NCI-H146 (cell line): ENCODE data around the gene EYA3.
"Not testable (repeated sequence)": the region's sequence is repeated elsewhere in the genome, so short reads cannot be mapped to it uniquely, and the experiment has no call there.

Experiments used
- DNase-seq: peaks from one replicate; lab custom pipeline; 2025; lab: John Stamatoyannopoulos, UW

Gene EYA3

DNA sequence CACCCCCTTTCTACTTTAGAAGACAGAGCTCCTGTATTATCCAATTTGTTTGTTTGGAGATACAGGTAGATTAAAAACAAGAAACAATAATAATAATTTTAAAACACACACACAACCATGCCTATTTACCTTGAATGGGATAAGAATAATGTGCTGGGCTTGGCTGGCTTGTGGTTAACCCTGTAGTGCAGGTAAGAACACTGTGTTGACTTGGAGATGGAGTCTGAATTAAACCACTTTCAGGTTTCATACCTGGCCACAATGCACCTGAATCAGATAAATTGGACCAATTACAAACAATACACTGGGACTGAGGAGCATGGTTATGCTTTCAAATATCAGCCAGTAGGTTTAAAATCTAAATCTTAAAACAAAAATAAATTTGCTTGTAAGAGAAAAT lies 60.8 kb downstream of the EYA3 start:
- no peak for DNase-seq

DNA sequence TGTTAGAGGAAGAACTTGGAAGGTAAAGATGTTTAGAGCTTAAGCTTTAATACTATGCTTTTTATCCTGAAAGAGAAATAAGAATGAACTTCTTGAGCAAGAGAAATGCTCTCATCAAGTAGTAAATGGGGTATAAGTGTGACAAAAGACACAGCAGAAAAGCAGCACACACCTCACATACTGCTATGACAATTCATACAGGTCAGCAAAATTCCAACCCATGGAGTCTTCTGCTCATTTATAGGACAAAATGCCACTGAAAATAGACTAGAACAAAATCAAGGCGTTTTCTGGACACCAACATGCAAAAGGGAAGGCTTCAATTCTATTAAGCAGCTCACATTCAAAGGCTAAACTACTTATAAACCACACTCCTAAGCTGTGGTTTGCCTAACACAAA lies 61.2 kb downstream of the EYA3 start:
- no peak for DNase-seq

DNA sequence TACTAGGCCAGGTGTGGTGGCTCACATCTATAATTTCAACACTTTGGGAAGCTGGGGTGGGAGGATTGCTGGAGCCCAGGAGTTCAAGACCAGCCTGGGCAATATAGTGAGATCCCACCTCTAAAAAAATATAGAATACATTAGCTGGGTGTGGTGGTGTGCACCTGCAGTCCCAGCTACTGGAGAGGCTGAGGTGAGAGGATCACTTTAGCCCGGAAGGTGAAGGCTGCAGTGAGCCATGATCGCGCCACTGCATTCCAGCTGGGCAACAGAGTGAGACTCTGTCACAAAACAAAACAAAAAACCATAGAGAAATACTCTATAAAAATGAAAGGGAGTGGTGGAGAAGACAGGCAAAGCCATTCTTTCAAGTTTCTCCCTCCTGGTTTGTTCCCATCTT lies 62.1 kb downstream of the EYA3 start:
- no peak for DNase-seq

DNA sequence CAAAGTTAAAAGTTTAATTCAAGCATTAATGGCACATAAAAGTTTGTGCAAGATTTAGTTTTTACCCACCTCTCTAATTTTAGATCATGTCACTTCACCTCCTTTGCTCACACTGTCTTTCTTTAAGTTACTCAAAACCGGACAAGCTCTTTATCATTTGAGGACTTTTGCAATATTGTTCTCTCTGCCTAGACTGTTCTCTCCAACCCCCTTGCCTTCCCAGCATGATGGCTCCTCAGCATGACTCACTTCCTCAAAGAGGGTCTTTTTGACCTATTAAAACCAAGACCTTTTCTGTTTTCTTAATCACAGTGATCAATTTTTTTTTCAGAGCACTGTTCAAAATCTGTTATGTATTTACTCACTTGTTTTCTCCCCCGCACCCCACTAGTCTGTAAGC lies 67.3 kb downstream of the EYA3 start:
- no peak for DNase-seq

DNA sequence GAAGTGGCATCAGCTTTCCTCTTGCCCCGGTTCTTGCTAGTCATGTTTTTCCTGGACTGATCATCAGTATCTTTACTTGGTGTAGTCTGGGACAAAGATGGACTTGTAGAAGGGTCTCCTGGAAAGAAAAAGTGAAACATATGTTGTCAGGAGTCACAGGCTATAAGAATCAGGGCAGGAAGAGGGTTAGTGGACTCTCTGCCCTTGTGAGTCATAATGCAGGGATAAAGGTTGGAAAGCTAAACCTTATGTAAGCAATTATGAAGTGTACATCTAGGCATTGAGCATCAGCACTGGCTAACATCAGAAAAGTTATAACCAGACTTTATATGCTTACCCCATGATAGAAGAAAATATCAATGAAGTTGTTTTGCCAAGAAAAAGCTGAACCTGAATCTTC lies 77.4 kb downstream of the EYA3 start:
- DNase-seq: no peak

DNA sequence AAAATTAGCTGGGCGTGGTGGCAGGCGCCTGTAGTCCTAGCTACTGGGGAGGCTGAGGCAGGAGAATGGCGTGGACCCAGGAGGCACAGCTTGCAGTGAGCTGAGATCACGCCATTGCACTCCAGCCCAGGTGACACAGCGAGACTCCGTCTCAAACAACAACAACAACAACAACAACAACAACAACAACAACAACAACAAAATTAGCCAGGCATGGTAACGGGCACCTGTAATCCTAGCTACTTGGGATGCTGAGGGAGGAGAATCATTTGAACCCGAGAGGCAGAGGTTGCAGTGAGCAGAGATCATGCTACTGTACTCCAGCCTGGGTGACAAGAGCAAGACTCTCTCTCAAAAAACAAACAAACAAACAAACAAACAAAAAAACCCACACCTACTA lies 85.3 kb downstream of the EYA3 start:
- DNase-seq: not testable (repeated sequence)

DNA sequence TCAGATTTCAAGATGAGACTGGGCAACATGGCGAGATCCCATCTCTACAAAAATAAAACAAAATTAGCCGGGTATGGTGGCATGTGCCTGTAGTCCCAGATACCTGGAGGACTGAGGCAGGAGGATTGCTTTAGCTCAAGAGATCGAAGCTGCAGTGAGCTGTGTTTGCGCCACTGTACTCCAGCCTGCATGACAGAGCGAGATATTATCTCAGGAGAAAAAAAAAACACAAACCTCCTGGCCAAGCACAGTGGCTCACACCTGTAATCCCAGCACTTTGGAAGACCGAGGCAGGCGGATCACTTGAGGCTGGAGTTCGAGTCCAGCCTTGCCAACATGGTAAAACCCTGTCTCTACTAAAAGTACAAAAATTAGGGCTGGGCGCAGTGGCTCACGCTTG lies 85.8 kb downstream of the EYA3 start:
- DNase-seq: no peak

DNA sequence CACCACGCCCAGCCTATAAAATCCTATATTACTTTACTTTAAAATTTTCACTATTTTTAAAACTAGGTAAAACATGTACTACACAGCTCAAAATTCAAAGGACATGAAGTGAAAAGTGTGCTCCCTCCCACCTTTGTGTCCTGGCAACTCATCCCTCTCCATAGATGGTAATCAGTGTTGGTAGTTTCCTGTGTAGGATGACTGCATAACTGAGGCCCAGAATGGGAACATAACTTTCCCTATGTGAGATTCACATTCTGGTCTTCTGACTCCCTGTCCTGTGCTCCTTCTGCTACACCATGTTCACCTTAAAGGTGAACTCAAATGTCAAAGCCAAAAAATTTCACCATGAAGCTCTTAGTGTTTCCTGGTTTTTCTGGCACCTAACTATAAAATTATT lies 89.4 kb downstream of the EYA3 start:
- no peak for DNase-seq

DNA sequence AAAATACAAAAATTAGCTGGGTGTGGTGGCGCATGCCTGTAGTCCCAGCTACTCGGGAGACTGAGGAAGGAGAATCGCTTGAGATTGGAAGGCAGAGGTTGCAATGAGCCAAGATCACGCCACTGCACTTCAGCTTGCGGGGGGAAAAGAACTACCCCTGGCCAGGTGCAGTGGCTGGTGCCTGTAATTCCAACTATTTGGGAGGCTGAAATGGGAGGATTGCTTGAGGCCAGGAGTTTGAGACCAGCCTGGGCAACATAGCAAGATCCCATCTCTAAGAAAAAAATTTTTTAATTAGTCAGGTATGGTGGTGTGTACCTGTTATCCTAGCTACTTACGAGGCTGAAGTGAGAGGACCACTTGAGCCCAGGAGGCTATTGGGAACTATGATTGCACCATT lies 93.9 kb downstream of the EYA3 start:
- not testable (repeated sequence) for DNase-seq

DNA sequence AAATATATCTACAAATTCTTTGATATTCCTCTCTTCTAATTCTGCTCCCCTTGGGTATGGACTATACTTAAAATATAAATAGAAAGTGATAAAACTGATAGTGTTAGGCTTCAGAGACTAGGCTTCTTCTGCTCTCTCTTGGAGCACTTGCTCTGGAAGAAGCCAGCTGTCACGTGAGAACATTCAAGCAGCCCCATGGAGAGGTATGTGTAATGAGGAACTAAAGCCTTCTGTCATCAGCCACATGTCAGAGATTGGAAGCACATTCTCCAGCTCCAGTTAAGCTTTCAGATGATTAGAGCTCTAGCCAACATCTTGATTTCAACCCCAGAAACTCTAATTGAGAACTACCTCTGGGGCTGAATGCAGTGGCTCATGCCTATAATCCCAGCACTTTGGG lies 94.3 kb downstream of the EYA3 start:
- DNase-seq: no peak

DNA sequence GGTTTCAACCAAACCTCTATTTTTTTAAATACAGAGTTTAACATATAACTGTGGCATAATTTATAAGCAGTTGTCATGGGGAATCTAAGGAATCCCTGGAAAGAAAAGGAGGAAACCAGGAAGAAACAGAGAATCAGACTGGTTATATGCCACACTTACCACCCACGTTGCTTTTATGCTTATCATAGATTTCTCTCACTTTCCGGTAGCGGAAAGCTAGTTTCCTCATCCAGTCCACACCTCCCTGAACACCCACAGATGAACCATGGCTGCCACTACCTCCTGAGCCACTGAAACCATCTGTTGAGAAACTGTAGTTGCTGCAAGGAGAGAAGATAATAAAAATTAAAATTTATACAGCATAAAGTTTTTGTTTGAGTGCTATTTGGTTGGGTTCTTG lies 95.2 kb downstream of the EYA3 start:
- no peak for DNase-seq

DNA sequence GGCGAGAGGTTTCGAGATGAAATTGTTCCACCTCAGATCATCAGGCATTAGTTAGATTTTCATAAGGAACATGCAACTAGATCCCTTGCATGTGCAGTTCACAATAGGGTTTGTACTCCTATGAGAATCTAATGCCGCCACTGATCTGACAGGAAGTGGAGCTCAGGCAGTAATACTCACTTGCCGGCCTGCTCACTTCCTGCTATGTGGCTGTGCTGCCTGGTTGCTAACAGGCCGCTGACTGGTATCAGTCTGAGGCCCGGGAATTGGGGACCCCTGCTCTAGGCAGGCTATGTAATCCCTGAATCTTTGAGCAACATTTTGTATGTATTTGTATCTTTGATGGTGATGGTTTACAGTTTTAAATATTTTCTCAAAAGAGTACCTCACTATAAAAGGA lies 96.1 kb downstream of the EYA3 start:
- DNase-seq: no peak

DNA sequence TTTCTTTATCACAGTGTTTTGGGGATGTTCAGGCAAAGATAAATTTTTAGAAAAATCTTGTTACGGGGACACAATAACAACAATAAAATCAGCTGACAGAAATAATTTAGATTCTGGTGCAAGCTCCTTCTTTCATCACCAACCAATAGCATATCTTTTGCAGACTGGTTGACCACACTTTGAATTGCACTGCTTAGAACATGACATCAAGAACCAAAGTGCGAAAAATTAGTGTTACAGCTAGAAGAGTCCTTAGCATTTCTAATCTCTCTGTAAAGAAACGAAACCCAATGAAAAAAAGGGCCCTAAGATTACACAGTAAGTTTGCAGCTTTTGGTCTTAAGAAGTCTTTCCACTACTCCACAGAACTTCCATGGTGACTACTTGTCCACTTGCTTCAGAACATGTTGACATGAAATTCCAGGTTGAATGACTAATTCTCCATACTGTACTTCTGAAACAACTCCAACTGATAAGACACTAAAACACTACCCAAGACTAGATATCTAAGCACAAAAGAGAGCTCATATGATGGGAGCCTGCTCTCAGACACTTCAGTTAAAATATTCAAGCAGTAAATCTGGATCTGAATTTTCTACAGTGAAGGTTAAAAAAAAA lies 97.4 kb downstream of the EYA3 start:
- DNase-seq: no peak

DNA sequence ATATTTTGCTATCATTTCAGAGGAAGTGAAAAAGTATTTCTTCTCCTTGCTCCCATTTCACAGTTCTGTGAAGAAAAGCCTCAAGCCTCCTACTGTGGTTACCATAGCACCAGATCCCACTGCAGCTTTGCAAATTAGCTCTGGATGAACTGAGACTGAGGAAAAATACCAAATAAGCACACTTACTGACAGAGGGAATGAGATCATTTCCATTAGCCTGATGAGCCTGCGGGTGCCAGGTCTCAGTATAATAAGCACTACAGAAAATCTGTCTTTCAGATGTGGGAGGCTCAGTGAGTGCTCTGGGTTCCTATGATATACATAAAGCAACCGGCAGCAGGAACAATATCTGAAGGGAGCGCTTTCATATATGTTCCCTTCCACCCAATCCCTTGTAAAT lies 107.3 kb downstream of the EYA3 start:
- DNase-seq: no peak

DNA sequence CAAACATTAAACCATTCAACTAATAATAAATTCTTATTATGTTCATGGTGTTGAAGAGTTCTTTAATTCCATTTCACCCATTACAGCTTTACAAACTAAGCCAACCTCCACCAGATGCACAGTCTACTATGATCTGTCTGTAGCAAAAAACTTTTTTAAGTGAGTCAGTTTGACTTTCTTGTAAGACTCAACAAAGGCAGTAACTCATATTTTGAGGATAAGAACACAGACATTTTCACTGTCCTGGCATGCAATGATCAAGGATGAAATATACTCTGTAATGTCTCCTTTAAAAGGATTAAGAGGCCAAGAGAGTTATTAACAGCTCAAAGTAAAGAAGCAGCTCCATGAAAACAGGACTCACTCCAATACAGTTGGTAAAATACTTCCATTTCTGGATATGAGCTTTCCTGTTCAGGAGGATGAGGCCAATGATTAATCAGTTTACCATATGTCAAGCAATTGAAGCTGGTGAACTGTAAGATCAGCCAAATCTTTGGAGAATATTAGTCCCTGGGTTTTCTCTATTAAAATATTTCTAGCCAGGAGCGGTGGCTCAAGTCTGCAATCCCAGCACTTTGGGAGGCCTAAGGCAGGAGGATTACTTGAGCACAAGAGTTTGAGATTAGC lies 108.1 kb downstream of the EYA3 start:
- DNase-seq: no peak

DNA sequence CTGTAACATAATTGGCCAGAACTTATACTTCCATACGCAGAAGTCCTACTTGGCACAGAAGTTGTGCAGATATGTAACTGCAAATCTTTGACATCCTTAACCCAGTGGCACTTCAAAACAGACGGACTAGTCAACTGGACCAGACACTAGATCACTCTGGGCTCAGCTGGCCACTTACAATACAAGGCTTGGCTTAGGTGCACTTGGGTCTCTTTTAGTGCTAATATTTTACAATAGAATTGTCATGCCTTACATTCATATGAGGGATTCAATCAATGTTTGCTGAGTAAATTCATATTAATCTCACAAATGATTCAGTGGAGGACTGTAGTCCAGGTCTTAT lies 108.6 kb downstream of the EYA3 start:
- DNase-seq: no peak

DNA sequence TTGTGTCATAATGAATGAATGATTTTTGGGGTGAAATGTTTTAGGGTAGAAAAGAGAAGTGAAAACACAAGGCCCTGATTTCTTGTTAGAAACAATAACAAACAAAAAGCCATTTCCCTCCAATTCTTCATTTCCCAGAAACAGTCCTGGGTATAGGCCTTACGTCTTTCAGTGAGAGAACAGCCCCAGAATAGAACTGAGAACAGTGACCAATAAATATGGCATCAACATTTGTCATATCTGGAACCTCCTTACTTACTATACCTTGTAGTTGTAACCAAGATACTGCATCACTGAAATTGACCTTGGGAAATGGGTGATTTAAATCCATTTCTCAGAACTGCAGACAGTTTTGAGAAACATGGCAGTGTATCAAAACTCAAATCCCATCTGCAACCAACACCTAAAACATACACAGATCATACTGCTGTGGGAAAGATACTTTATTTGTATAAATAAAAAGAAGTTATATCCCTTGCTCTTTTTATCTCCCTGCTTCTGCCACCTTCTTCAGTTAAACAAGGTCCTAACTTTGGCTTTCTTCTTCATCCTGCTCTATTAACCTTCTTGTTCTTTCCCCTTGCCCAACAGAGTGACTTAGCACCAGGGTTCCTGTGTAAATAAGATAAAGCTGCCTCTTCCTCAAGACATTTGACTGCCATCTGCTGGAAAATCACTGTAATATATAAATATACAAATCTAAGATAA lies 109.1 kb downstream of the EYA3 start:
- peak; percentile 32 for DNase-seq

DNA sequence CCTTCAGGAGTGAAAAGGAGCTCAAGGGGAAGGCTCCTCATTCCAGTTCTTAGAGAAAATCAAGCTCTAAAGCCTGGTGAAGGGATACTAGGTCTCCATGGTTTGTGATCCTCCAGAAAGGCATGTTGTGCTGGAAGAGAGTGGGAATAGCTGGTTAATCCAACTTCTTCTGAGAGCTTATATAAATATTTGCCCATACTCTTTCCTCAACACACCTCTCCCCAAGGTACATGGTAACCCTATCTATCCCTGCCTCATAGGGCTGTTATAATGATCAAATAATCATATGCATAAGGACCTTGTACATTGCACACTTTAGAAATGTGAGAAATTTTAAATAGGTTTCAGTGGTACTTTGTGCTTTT lies 114.0 kb downstream of the EYA3 start:
- DNase-seq: no peak

DNA sequence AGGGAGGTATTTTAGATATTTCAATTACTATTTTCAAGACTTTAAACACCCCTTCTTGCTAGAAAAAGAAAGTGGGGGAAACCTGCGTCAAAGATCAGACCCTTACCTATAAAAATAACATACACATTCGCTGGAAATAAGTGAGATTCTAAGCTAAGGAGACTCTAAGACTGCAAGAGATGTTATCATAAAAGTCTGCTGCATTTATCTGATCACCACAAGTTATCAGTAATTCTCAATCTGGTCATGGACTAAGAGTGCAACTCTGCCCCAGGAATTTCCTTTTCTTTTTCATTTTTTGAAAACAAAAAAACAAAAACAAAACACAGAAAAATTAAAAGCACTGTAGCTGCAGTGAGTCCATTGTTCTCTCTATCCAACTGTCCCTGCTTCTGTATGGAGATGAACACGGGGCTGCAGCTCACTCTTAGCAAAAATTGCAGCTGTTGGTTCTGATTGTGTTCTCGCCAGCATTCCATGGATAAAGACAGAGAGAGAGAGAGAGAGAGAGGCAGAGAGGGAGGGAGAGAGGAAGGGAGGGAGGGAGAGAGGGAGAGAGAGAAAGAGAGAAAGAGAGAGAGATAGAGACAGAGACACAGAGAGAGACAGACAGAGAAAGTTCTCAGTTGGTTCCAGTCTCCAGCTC lies 114.5 kb downstream of the EYA3 start:
- no peak for DNase-seq

DNA sequence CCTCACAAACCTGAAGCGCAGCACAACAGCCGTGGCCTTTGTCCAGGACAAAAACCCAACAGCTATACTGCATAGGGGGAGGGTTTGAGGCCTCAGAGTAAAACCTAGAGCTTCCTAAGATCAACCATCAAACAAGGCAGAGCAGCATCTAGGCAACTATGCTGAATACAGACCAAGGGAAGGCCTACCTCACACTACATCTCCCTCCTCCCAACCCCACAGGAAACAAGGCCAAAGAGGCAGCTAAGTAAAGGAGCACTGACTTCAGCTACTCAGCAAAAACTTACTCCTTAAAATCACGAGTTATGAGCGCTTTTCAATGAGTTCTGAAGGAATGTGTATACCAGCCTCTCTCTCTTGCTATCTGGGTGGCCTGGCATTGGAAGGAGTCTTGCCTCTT lies 116.3 kb downstream of the EYA3 start:
- DNase-seq: no peak

DNA sequence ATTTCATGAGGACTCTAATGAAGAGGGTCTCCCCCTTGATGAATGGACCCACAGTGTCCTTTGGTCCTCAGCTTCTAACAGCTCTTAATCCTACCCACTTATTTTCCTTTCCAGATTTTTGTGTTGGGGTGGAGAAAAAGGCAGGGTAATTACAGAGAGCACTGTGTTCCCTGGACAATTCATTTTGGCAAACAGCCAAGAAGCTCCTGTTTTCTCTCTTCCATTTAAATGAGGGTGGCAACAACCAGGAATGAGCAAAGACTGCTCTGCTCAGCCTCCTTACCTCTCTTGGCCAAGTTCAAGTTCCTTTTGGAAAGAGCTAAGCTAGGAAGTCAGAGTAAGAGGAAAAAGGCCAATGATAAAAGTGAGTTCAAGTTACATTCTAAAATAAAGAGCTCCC lies 116.7 kb downstream of the EYA3 start:
- peak; percentile 44 for DNase-seq

DNA sequence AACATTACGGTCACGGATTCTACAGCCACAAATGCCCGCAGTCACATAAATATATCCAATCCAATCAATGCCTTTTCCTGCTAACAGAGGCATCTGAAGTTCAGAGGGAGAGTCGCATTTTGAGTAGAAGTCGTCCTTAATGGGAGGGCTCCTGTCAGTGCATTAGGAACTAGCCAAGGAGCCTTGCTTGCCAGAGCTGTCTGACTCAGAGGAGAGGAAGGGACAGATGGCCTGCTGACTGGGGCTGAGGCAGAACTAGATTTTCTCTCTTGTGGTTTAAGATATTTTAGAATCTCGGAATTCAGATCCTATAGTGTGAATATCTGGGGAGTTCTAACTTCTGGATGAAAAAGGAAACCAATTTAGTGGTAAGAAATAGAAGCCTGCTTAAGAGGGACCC lies 118.0 kb downstream of the EYA3 start:
- no peak for DNase-seq

DNA sequence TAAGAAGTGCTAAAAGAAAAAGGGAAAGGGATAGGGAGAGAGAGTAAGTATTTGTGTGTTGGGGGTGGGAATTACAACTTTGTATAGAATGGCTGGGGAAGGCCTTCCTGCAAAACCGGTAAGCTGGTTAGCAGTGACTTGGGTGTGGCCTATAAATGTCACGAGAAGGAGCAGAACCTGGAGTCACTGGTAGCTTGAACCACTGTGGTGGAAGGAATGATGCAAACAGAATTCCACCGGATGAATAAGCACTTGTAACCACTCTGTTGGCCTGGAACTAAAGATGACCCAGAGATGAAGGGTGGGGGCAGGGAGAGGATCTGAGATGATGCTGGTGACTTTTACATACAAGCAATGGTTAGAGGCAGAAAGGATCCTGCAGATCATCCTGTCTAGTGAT lies 119.7 kb downstream of the EYA3 start:
- DNase-seq: no peak
